ENCODE measurements around the gene TSPAN13.
A peak's percentile ranks its signal among the peaks of the same experiment; 100 is the strongest.

TSPAN13 gene

GRCh38 chr7:16774294-16774693, 20.7 kb downstream of the TSPAN13 start:
- Mint-ChIP-seq H3K36me3 (peaks cover 0 to 3% of the 10 kb centered on the region in 2 donors), H3K4me3 (no peak overlapping the region), H3K9me3 (no peaks in the 10 kb centered on the region), H3K4me1 (peaks cover 31 to 51% of the 10 kb centered on the region in 2 donors), H3K27me3 (no peaks in the 10 kb centered on the region), H3K27ac (no peak overlapping the region)
- ATAC-seq (replicated peaks) (no peak), DNase-seq (no peak)

- no peak for DNase-seq
- H3K9me3 Mint-ChIP-seq: no peaks in the 10 kb centered on the region
- no peak overlapping the region for H3K4me3 Mint-ChIP-seq
- no peaks in the 10 kb centered on the region for H3K27me3 Mint-ChIP-seq
- no peak for ATAC-seq (replicated peaks)
- H3K4me1 Mint-ChIP-seq: peaks cover 31 to 51% of the 10 kb centered on the region in 2 donors
- H3K27ac Mint-ChIP-seq: no peak overlapping the region
- peaks cover 0 to 3% of the 10 kb centered on the region in 2 donors for H3K36me3 Mint-ChIP-seq
Observed at GRCh38 chr7:16774986-16775385, 21.4 kb downstream of the TSPAN13 start.

- no peaks in the 10 kb centered on the region for H3K27me3 Mint-ChIP-seq
- no peaks in the 10 kb centered on the region for H3K9me3 Mint-ChIP-seq
- H3K4me1 Mint-ChIP-seq: peaks cover 23 to 51% of the 10 kb centered on the region in 2 donors
- peaks cover 0 to 2% of the 10 kb centered on the region in 2 donors for H3K36me3 Mint-ChIP-seq
- DNase-seq: no peak
- no peak overlapping the region for H3K27ac Mint-ChIP-seq
- ATAC-seq (replicated peaks): no peak
- no peak overlapping the region for H3K4me3 Mint-ChIP-seq
Observed at GRCh38 chr7:16776053-16776452, 22.5 kb downstream of the TSPAN13 start.

GRCh38 chr7:16778476-16778875, 24.9 kb downstream of the TSPAN13 start:
- Mint-ChIP-seq H3K36me3 (peaks cover 2 to 7% of the 10 kb centered on the region in 2 donors), H3K27me3 (no peaks in the 10 kb centered on the region), H3K4me3 (no peak overlapping the region), H3K4me1 (peaks cover 15 to 44% of the 10 kb centered on the region in 2 donors), H3K9me3 (no peaks in the 10 kb centered on the region), H3K27ac (no peak overlapping the region)
- DNase-seq: no peak
- no peak for ATAC-seq (replicated peaks)

GRCh38 chr7:16779051-16779450, 25.5 kb downstream of the TSPAN13 start:
- peaks cover 14 to 47% of the 10 kb centered on the region in 2 donors for H3K4me1 Mint-ChIP-seq
- DNase-seq (no peak), ATAC-seq (replicated peaks) (peak in 1 of 2 donors; percentile 44)
- no peaks in the 10 kb centered on the region for H3K9me3 Mint-ChIP-seq
- H3K27ac Mint-ChIP-seq: no peak overlapping the region
- H3K4me3 Mint-ChIP-seq: no peak overlapping the region
- H3K36me3 Mint-ChIP-seq: peaks cover 7 to 10% of the 10 kb centered on the region in 2 donors
- H3K27me3 Mint-ChIP-seq: no peaks in the 10 kb centered on the region

- no peaks in the 10 kb centered on the region for H3K27me3 Mint-ChIP-seq
- no peaks in the 10 kb centered on the region for H3K9me3 Mint-ChIP-seq
- ATAC-seq (replicated peaks): no peak
- no peak overlapping the region for H3K4me3 Mint-ChIP-seq
- H3K4me1 Mint-ChIP-seq: peaks cover 8 to 34% of the 10 kb centered on the region in 2 donors
- H3K27ac Mint-ChIP-seq: no peak overlapping the region
- no peak for DNase-seq
- peaks cover 7 to 10% of the 10 kb centered on the region in 2 donors for H3K36me3 Mint-ChIP-seq
Observed at GRCh38 chr7:16780596-16780995, 27.0 kb downstream of the TSPAN13 start.

GRCh38 chr7:16785321-16785720, 31.8 kb downstream of the TSPAN13 start:
- H3K9me3 Mint-ChIP-seq: no peaks in the 10 kb centered on the region
- no peak overlapping the region for H3K4me3 Mint-ChIP-seq
- peaks cover 10 to 19% of the 10 kb centered on the region in 2 donors for H3K36me3 Mint-ChIP-seq
- H3K27me3 Mint-ChIP-seq: no peaks in the 10 kb centered on the region
- no peak for ATAC-seq (replicated peaks)
- H3K4me1 Mint-ChIP-seq: peaks cover 0 to 12% of the 10 kb centered on the region in 2 donors
- no peak overlapping the region for H3K27ac Mint-ChIP-seq
- no peak for DNase-seq

GRCh38 chr7:16785846-16786245, 32.3 kb downstream of the TSPAN13 start:
- Mint-ChIP-seq H3K36me3 (peaks cover 10 to 19% of the 10 kb centered on the region in 2 donors), H3K4me1 (peaks cover 0 to 7% of the 10 kb centered on the region in 2 donors), H3K27ac (no peak overlapping the region), H3K9me3 (no peaks in the 10 kb centered on the region), H3K27me3 (no peaks in the 10 kb centered on the region), H3K4me3 (no peak overlapping the region)
- no peak for ATAC-seq (replicated peaks)
- DNase-seq: no peak

- H3K4me1 Mint-ChIP-seq: peaks cover 0 to 7% of the 10 kb centered on the region in 2 donors
- H3K27ac Mint-ChIP-seq: no peak overlapping the region
- no peak for DNase-seq
- H3K27me3 Mint-ChIP-seq: no peaks in the 10 kb centered on the region
- ATAC-seq (replicated peaks): no peak
- peaks cover 10 to 19% of the 10 kb centered on the region in 2 donors for H3K36me3 Mint-ChIP-seq
- no peaks in the 10 kb centered on the region for H3K9me3 Mint-ChIP-seq
- no peak overlapping the region for H3K4me3 Mint-ChIP-seq
Observed at GRCh38 chr7:16786257-16786656, 32.7 kb downstream of the TSPAN13 start.

- no peak for DNase-seq
- peaks cover 0 to 7% of the 10 kb centered on the region in 2 donors for H3K4me1 Mint-ChIP-seq
- no peak for ATAC-seq (replicated peaks)
- H3K4me3 Mint-ChIP-seq: no peak overlapping the region
- no peak overlapping the region for H3K27ac Mint-ChIP-seq
- H3K27me3 Mint-ChIP-seq: no peaks in the 10 kb centered on the region
- peaks cover 10 to 19% of the 10 kb centered on the region in 2 donors for H3K36me3 Mint-ChIP-seq
- H3K9me3 Mint-ChIP-seq: no peaks in the 10 kb centered on the region
Observed at GRCh38 chr7:16787127-16787526, 33.6 kb downstream of the TSPAN13 start.

- Mint-ChIP-seq H3K36me3 (peaks cover 3 to 9% of the 10 kb centered on the region in 2 donors), H3K27ac (no peak overlapping the region), H3K4me3 (no peak overlapping the region), H3K9me3 (no peaks in the 10 kb centered on the region), H3K4me1 (peaks cover 0 to 2% of the 10 kb centered on the region in 2 donors), H3K27me3 (no peaks in the 10 kb centered on the region)
- DNase-seq (no peak), ATAC-seq (replicated peaks) (no peak)
Observed at GRCh38 chr7:16791071-16791470, 37.5 kb downstream of the TSPAN13 start.

GRCh38 chr7:16791905-16792698, 38.5 kb downstream of the TSPAN13 start:
- Mint-ChIP-seq H3K36me3 (peaks cover 3 to 9% of the 10 kb centered on the region in 2 donors), H3K27me3 (no peaks in the 10 kb centered on the region), H3K9me3 (no peaks in the 10 kb centered on the region), H3K4me3 (no peak overlapping the region), H3K27ac (no peak overlapping the region), H3K4me1 (peaks cover 0 to 2% of the 10 kb centered on the region in 2 donors)
- ATAC-seq (replicated peaks) (no peak), DNase-seq (no peak)

GRCh38 chr7:16794986-16795385, 41.4 kb downstream of the TSPAN13 start:
- H3K4me1 Mint-ChIP-seq: peaks cover 0 to 2% of the 10 kb centered on the region in 2 donors
- DNase-seq (no peak), ATAC-seq (replicated peaks) (no peak)
- H3K9me3 Mint-ChIP-seq: no peaks in the 10 kb centered on the region
- no peaks in the 10 kb centered on the region for H3K36me3 Mint-ChIP-seq
- no peak overlapping the region for H3K27ac Mint-ChIP-seq
- H3K4me3 Mint-ChIP-seq: no peak overlapping the region
- H3K27me3 Mint-ChIP-seq: no peaks in the 10 kb centered on the region

- H3K27me3 Mint-ChIP-seq: no peaks in the 10 kb centered on the region
- H3K9me3 Mint-ChIP-seq: no peaks in the 10 kb centered on the region
- ATAC-seq (replicated peaks): no peak
- no peaks in the 10 kb centered on the region for H3K36me3 Mint-ChIP-seq
- DNase-seq: no peak
- peaks cover 0 to 2% of the 10 kb centered on the region in 2 donors for H3K4me1 Mint-ChIP-seq
- no peak overlapping the region for H3K4me3 Mint-ChIP-seq
- H3K27ac Mint-ChIP-seq: no peak overlapping the region
Observed at GRCh38 chr7:16795624-16796023, 42.1 kb downstream of the TSPAN13 start.

GRCh38 chr7:16801111-16801542, 47.6 kb downstream of the TSPAN13 start:
- H3K9me3 Mint-ChIP-seq: no peaks in the 10 kb centered on the region

More at GRCh38 chr7:16801111-16801542, 47.6 kb downstream of the TSPAN13 start:
- H3K27me3 Mint-ChIP-seq: no peaks in the 10 kb centered on the region
- H3K27ac Mint-ChIP-seq: no peak overlapping the region
- no peaks in the 10 kb centered on the region for H3K4me1 Mint-ChIP-seq
- no peak overlapping the region for H3K4me3 Mint-ChIP-seq
- DNase-seq (no peak), ATAC-seq (replicated peaks) (peak; percentile 78 to 86)
- H3K36me3 Mint-ChIP-seq: no peaks in the 10 kb centered on the region
